OCI-LY7 (cell line): Measurements from ENCODE around the gene UGT2B15. TPM values are rescaled to one million over a fixed set of nuclear protein-coding genes. Genes with fewer than 3 reads are reported as not detected.
"Not testable (repeated sequence)": the region's sequence is repeated elsewhere in the genome, so short reads cannot be mapped to it uniquely, and the experiment has no call there.

Experiments
- BruUV-seq: library from RNA; stranded (reverse); fragments of 400-500 nt; replicated peaks from 2 replicates; lab custom pipeline; 2021; lab: Mats Ljungman, UMichigan
- CTCF ChIA-PET: fragments of 300-600 bp; sonication (Branson Sonifier 250); formaldehyde crosslinking; loops from one replicate; lab custom pipeline; 2022; ENCODE audit warnings: antibody characterized with exemption; ENCODE audit not compliant: unreplicated experiment; lab: Charles Lee
- POLR2A ChIA-PET: fragments of 300-600 bp; sonication (Branson Sonifier 250); formaldehyde crosslinking; loops from one replicate; lab custom pipeline; 2022; ENCODE audit warnings: antibody characterized with exemption; lab: Charles Lee
- DNase-seq: peaks from one replicate; pipeline ENCODE4 v3.0.0-alpha.2; 2015; ENCODE audit warnings: low spot score
- H2AFZ ChIP-seq: fragments of 200-600 bp; sonication (generic), shearing (Covaris generic); 2 replicates; pipeline ENCODE4 v1.6.1; 2014; ENCODE audit warnings: mild to moderate bottlenecking, antibody characterized with exemption, low read length, moderate library complexity
- H3K27ac ChIP-seq: fragments of 200-600 bp; sonication (generic); 2 replicates; pipeline ENCODE4 v1.5.1; 2014; ENCODE audit warnings: mixed run types, low read depth, mild to moderate bottlenecking, moderate library complexity, low read length, inconsistent platforms; ENCODE audit not compliant: poor library complexity, severe bottlenecking
- H3K36me3 ChIP-seq: fragments of 200-600 bp; sonication (generic); 2 replicates; pipeline ENCODE4 v1.6.1; 2014; ENCODE audit warnings: mild to moderate bottlenecking, antibody characterized with exemption, low read length, moderate library complexity, mixed read lengths; ENCODE audit not compliant: insufficient read depth
- H3K4me1 ChIP-seq: fragments of 200-600 bp; sonication (generic); 2 replicates; pipeline ENCODE4 v1.5.1; 2014; ENCODE audit warnings: mild to moderate bottlenecking, low read length; ENCODE audit not compliant: insufficient read depth, poor library complexity, severe bottlenecking
- H3K4me2 ChIP-seq: fragments of 200-600 bp; sonication (generic); 2 replicates; pipeline ENCODE4 v1.6.1; 2014; ENCODE audit warnings: mild to moderate bottlenecking, low read length
- H3K4me3 ChIP-seq: fragments of 200-600 bp; sonication (generic); 2 replicates; pipeline ENCODE4 v1.5.1; 2014; ENCODE audit warnings: mild to moderate bottlenecking, low read depth, low read length; ENCODE audit not compliant: poor library complexity, severe bottlenecking
- H3K79me2 ChIP-seq: fragments of 200-600 bp; sonication (generic); 2 replicates; pipeline ENCODE4 v1.6.1; 2016; ENCODE audit warnings: low read depth, mild to moderate bottlenecking, low read length, moderate library complexity, mixed read lengths; ENCODE audit not compliant: insufficient read depth
- H3K9me2 ChIP-seq: fragments of 200-600 bp; sonication (generic); 2 replicates; pipeline ENCODE4 v1.6.1; 2016; ENCODE audit warnings: mild to moderate bottlenecking, low read length, mixed read lengths; ENCODE audit not compliant: insufficient read depth
- H3K9me3 ChIP-seq: fragments of 200-600 bp; sonication (generic); 2 replicates; pipeline ENCODE4 v1.6.1; 2014; ENCODE audit warnings: mild to moderate bottlenecking, mixed run types, low read length, mixed read lengths
- H4K20me1 ChIP-seq: fragments of 200-600 bp; sonication (generic); 2 replicates; pipeline ENCODE4 v1.6.1; 2014; ENCODE audit warnings: mild to moderate bottlenecking, antibody characterized with exemption, low read length, moderate library complexity, mixed read lengths; ENCODE audit not compliant: insufficient read depth
- EZH2phosphoT487 ChIP-seq: fragments of 200-600 bp; sonication (generic); IDR thresholded peaks from 2 replicates; pipeline ENCODE4 v1.6.1; 2018; ENCODE audit warnings: low read depth, borderline replicate concordance, mild to moderate bottlenecking, mixed run types, antibody characterized with exemption, low read length, moderate library complexity, mixed read lengths
- intact Hi-C: fragments of 100-400 bp; cut with micrococcal nuclease; formaldehyde crosslinking; loops from one replicate; pipeline ENCODE4 v1.10.0; 2022; ENCODE audit not compliant: unreplicated experiment
- total RNA-seq, 2 experiments: library from RNA; depleted of rRNA in 1 of 2; stranded (reverse); fragments of >200 nt in 1 of 2; shearing (Covaris generic) in 1 of 2; gene quantifications; 2 replicates each; pipeline ENCODE4 v1.2.3, GENCODE V29; 2014 to 2022
- TF ChIP-seq, protein P1 (sequence below): fragments of 200-600 bp; sonication (generic); conservative IDR thresholded peaks from 2 replicates; pipeline ENCODE4 v1.5.1; 2014; ENCODE audit warnings: mild to moderate bottlenecking, antibody characterized with exemption, low read length, moderate library complexity, mixed read lengths

The UGT2B15 gene
- total RNA-seq, 2 experiments from 2014 or later: not detected

GRCh38 chr4:68693325-68694075 is 23.0 kb upstream of the UGT2B15 start:
- BruUV-seq: no TSS peak

GRCh38 chr4:68691186-68691585 is 20.7 kb upstream of the UGT2B15 start:
- no peak for DNase-seq
- TF ChIP-seq EZH2phosphoT487: no peak
- TF ChIP-seq, protein P1, sequence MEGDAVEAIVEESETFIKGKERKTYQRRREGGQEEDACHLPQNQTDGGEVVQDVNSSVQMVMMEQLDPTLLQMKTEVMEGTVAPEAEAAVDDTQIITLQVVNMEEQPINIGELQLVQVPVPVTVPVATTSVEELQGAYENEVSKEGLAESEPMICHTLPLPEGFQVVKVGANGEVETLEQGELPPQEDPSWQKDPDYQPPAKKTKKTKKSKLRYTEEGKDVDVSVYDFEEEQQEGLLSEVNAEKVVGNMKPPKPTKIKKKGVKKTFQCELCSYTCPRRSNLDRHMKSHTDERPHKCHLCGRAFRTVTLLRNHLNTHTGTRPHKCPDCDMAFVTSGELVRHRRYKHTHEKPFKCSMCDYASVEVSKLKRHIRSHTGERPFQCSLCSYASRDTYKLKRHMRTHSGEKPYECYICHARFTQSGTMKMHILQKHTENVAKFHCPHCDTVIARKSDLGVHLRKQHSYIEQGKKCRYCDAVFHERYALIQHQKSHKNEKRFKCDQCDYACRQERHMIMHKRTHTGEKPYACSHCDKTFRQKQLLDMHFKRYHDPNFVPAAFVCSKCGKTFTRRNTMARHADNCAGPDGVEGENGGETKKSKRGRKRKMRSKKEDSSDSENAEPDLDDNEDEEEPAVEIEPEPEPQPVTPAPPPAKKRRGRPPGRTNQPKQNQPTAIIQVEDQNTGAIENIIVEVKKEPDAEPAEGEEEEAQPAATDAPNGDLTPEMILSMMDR: no peak
- POLR2A ChIA-PET: no interaction called here
- Histone ChIP-seq H4K20me1 (no peaks in the 10 kb centered on the region), H3K9me2 (no peaks in the 10 kb centered on the region), H3K4me3 (no peak overlapping the region), H3K27ac (no peak overlapping the region), H3K36me3 (no peaks in the 10 kb centered on the region), H3K4me1 (no peaks in the 10 kb centered on the region), H3K4me2 (no peak overlapping the region), H2AFZ (no peak overlapping the region), H3K9me3 (no peaks in the 10 kb centered on the region), H3K79me2 (no peaks in the 10 kb centered on the region)
- intact Hi-C loops: no loop called here
- CTCF ChIA-PET: no interaction called here
- BruUV-seq: no TSS peak

More at GRCh38 chr4:68693325-68694075, 23.0 kb upstream of the UGT2B15 start:
- intact Hi-C loops: no loop called here
- no peaks in the 10 kb centered on the region for H3K4me1 ChIP-seq
- no peaks in the 10 kb centered on the region for H3K79me2 ChIP-seq
- no peaks in the 10 kb centered on the region for H4K20me1 ChIP-seq
- H3K27ac ChIP-seq: no peak overlapping the region
- TF ChIP-seq, protein P1: no peak
- no peak for TF ChIP-seq EZH2phosphoT487
- no peaks in the 10 kb centered on the region for H3K36me3 ChIP-seq
- H3K9me3 ChIP-seq: no peaks in the 10 kb centered on the region
- CTCF ChIA-PET: no interaction called here
- no peak for DNase-seq
- no peaks in the 10 kb centered on the region for H3K9me2 ChIP-seq
- no peak overlapping the region for H2AFZ ChIP-seq
- no peak overlapping the region for H3K4me3 ChIP-seq
- POLR2A ChIA-PET: no interaction called here
- H3K4me2 ChIP-seq: no peak overlapping the region

DNA sequence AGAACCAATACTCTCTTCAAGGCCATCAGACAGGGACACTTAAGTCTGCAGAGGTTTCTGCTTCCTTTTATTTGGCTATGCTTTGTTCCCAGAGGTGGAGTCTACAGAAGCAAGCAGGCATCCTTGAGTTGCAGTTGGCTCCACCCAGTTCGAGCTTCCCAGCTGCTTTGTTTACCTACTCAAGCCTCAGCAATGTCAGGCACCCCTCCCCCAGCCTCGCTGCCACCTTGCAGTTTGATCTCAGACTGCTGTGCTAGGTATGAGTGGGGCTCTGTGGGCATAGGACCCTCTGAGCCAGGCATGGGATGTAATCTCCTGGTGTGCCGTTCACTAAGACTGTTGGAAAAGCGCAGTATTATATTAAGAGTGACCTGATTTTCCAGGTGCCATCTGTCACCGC is 12.6 kb upstream of the UGT2B15 start:
- Histone ChIP-seq H3K4me1 (no peaks in the 10 kb centered on the region), H4K20me1 (no peaks in the 10 kb centered on the region), H3K36me3 (no peaks in the 10 kb centered on the region), H3K4me3 (no peak overlapping the region), H3K27ac (no peak overlapping the region), H3K4me2 (no peak overlapping the region), H3K9me3 (no peaks in the 10 kb centered on the region), H3K9me2 (no peaks in the 10 kb centered on the region), H2AFZ (no peak overlapping the region), H3K79me2 (no peaks in the 10 kb centered on the region)
- DNase-seq: no peak
- no TSS peak for BruUV-seq
- intact Hi-C loops: no loop called here
- CTCF ChIA-PET: no interaction called here
- POLR2A ChIA-PET: no interaction called here
- TF ChIP-seq, protein P1: no peak
- TF ChIP-seq EZH2phosphoT487: no peak

GRCh38 chr4:68681298-68681697 is 10.8 kb upstream of the UGT2B15 start:
- H3K9me2 ChIP-seq, H3K4me3 ChIP-seq, CTCF ChIA-PET, H3K9me3 ChIP-seq, H4K20me1 ChIP-seq, intact Hi-C loops, H3K4me1 ChIP-seq, H3K4me2 ChIP-seq, BruUV-seq, H2AFZ ChIP-seq, H3K27ac ChIP-seq, POLR2A ChIA-PET, DNase-seq, H3K36me3 ChIP-seq, H3K79me2 ChIP-seq: not testable (repeated sequence)
